ENCODE results near the gene POLE2.

GRCh38 chr14:49703965-49704364, 16.0 kb upstream of the POLE2 start:
- no peak for TF ChIP-seq CTCF (conservative IDR thresholded peaks at IDR 0.05)
- no peak for TF ChIP-seq EZH2 (IDR thresholded peaks at IDR 0.05; ENCODE audit: low read depth)
